OCI-M1 (cell line): ENCODE measurements around the gene FAM237A.

ENCODE experiments used
- DNase-seq: peaks from one replicate; lab custom pipeline; 2025; lab: John Stamatoyannopoulos, UW

Gene FAM237A

DNA sequence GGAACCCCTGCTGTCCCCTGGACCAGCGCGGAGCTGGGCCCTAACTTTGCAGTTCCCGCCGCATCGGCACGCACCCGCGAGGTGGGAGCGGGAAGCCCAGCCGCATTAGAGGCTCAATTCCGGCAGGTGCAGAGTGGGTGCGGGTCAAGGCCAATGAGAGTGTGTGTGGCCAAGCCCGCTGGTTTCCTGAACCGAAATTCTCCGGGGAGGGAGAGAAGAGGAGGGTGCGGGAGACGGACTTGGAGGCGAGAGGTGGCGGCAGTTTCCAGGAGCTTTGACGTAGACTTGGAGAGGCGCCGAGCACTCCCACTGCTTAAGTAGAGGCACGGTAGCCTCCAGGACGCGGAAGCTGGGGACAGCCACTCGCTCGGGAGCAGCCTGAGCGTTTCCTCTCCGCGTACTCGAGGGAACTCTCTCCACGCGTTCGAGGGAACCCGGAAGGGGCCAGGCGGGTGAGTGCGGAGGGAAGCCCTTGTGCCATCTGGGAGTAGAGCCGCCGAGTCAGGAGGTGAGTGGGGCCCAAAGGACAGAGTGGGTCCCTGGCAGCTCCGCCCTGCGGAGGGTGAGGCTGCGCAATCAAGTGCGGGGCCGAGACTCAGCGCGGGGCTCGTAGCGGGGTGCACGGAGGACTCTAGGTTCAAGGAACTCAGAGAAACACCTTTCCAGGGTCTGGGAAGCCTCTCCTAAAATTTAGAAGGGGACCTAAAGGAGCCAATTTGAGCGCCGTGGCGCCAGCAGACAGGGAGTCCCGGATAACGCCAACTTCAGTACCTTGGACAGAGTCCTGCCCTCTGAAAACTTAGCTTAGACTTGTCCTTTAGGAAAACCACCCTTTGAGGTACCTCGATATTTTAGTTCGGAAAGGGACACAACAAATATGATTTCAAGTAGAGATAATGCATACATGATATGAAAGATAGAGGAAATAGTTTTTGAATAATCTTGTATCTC, at the start of gene FAM237A:
Gene FAM237A, plus strand, starts transcription at position 413 of the 951 bp plus-strand sequence. CDS start 1,750 bp downstream, outside the sequence.
- peak; percentile 52 for DNase-seq

DNA sequence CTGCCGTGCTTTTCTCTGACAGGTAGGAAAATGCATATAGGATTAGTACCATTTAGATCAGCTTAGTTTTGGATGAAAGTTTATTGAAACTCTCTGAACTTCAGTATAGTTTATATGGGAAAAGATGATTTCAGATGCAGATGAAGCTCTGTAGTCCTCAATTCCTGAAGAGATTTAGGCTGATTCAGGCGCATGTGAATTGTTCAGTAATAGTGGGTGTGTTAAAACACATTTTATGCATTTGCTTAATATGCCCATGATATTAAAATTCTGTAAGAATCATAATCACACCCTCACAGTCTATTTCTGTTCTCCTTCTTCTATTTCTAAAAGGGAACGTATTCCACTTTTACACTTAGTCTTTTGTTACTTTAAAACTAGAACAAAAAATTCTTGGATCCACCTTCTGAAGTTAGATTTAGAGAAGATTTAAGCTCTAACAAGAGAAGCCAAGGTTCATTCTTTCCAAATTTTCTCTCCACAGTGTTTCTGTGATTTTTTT, 44.5 kb upstream of the FAM237A start:
- no peak for DNase-seq

DNA sequence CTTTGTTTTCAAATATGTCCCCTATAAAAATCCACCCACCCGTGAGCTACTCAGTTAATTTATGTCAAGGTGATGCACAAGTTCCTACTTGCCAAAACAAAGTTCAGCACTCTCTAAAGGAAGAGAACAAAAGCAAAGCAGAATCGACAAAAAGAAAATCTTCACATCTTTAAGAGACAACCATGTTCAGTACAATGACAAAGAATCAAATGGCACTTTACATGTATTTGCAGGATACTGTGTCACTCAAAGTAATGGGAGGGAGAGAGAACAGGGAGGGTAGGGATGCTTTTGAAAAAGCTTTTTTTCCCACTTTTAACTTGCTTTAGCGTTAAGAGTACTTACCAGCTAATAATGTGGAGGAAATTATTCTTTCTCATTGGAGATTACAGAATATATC, 39.0 kb upstream of the FAM237A start:
- DNase-seq: no peak

DNA sequence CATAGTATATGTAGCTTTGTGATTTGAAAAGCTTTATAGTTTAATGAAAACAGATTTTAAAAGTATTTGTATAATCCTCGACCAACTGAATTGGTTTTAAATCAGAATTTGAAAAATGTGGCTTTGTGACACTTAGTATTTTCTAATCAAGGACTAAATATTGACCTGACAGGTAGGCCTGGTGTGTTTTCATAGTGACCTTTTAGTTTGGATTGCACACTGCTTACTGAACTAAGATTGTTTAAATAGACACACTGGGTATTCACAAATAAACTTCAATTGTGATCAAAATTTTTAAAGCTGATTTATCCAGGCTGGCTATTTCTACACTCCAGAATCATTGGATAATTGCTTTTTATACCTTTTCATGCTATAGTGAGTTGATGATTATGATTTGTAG, 31.8 kb upstream of the FAM237A start:
- no peak for DNase-seq

DNA sequence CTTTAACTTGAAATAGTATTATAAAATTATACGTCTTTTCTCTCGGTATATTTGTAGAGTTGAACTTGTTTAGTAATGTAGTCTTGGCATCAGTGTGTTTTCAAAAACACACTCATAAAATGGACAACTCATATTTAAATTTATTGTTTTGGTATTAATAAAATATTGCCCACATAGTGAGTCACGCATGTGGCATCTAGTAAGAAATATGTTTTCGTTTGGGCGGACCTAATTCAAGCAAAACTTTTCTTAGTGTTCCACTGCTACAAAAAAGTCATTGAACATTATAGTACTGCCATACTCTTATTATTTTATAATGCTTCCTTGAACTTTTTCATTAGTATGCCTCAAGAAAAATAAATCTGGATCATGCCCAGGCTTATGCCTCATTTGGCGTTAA, 31.1 kb upstream of the FAM237A start:
- no peak for DNase-seq

DNA sequence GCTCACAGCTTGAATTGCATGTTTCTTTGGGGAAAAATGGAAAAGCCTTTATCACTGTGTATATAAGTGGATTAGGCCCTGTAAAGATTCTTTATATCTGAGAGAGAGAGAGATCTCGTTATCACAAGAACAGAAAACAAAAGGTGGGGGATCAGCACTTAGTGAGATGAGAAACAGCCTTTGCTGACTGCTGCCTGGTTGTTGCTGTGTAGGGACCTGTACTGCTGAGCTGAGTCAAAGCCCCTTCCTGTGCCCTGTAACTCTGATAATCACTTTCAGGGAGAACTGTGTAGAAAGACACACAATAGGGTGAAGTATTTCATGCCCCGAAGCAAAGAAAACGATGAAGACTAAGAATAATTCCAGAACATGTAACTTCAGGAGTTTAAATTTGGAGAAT, 30.6 kb upstream of the FAM237A start:
- no peak for DNase-seq

DNA sequence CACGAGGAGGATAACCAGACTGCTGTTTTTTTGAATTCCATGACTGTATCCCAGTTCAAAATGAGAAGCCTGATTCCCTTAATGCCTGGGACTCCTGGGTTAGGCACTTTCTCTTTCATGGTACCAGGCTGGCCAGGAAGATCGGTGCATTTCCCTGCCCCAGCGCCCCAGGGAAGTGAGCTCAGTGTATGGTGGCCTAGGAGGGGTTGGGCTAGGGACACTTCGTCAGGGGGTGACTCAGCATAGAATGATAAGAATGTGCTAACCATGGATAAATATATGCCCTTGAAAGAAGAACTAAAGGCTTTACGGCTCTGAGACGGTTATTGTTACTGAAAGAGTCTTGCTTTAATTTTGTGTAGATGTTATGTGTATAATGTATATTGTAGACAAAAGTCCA, 27.5 kb upstream of the FAM237A start:
- DNase-seq: peak; percentile 93

DNA sequence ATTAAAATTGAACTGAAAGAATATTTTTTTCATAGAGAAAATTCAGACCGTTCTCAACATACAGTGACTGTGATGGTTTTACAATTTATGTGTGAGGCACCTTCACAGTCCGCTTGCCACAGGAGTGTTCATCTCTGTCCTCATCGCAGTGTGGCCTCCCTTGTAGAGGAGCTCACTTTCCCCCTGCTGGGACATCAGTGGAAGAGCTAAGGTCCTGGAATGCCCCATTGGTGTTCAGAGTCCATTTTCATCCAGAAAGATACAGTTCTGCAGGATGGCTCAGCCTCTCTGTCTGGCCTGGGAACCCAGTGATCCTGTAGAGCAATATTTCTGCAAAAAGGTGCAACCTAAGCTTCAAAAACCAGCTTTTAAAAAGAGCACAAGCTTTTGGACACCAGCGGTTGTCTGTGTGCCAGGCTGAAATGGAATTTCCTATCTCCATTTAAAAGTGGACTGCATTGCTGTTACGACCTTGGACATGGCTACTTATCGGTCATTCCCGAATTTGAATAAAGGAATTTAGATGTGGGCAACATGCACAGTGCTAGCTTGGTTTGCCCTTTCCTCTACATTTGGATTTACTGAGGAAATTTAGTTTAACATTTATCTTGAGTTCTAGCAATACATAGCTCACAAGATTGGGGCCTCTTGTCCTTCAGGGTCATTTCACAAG, 26.7 kb upstream of the FAM237A start:
- peak; percentile 30 for DNase-seq

DNA sequence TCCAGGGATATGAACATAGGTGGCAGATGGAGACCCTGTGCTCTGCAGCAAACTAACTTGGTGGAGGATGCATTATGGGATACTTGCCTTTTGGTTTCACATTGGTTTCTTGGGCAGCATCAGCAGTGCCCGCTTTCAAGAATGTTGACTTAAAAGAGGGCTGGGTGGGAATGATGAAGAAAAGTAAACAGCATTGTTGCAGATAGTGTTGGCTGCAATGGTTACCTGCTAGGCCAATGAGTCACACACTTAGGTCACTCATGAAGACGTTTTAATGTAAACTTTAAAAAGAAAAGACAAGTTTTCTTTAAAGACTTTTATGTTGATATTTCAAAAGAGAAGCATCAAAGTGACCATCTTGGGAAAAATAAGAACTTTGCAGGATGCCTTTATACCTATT, 26.1 kb upstream of the FAM237A start:
- DNase-seq: no peak

DNA sequence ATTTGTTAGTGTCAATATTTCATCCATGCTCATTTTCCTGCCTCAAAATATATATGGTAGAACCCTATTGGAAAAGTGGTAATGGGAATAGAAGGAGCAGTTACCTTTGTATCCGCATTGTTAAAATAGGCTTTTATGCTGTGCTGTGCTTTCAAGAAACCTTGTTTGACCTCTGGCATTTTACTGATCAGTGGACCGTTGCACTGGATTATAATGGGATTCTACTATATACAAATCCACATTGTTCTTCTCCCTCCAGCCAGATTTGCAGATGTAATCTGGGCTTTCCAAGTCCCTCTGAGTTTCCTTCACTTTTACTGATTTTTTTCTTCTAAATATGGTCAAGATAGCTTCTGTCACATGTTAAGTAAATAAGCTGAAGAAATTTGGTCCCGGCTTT, 23.3 kb upstream of the FAM237A start:
- no peak for DNase-seq

DNA sequence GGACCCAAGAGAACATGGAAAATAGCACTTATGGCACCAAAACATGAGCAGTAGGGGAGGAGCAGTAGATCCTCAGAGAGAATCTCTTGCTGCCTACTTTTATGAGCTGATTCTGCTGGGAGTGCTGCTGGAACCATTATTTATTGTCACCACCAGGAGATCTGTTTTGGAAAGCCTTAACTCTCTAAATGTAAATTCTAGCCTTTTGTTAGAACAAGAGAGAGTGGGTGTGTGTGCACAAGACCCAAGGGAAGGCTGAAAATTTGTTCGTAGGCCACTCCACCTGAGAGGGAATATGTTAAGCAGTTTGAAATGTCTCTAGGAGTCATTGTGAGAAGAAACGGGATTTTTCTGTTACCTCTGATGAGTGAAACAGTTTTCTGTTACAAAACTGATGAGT, 16.2 kb upstream of the FAM237A start:
- no peak for DNase-seq

DNA sequence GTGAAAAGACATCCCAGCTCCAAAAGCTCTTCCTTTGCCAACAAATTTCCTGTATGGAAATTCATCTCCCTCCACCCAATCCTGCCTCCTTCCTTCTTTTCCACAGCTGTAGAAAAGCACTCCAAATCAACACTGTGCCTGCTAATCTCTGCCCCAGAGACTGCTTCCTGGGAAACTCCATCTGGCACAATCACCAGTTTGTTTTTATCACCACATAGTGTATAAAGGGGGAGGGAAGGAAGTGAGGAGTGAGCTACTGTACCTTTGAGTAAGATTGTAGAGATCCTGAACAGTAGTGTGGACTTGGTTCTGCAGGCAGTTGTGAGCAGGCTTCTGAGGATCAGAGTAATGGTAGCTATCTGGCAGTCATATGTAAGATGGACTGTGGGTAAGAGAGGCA, 14.7 kb upstream of the FAM237A start:
- no peak for DNase-seq

DNA sequence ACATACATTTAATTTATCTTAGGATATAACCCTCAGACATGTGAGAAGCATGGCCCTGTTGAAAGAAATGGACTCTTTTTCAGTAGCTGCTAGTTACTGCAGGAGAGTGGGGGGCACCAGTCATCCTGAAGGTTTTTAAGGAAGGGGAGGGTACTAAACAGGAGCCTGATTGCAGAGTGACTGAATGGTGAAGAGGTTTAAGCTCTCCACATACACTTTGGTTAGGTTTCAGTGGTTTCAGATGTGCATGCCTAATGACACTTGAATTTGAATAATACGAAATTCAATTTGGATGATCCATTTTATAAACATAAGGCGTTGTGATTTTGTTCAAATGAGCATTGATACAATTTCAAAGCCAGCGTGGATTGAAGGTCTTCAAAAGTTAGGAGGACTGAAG, 10.9 kb upstream of the FAM237A start:
- no peak for DNase-seq

DNA sequence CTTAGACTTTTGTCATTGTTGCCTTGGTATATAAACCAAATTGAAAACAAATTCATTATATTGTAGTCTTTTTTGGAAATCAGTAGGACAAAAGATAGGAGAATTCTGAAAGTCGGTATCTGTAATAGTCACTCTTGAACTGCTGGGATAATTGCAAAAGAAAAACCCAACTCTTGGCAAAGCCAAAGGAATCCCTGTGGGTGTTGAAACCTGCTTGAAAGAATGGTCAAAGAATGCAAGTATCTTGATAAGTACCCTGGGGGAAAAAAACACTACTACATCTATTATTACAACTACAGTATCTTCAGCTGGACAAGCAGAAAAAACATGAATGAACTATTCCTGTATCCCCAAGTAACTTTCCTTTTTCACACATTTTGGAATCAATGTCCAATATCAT, 7.3 kb upstream of the FAM237A start:
- no peak for DNase-seq

DNA sequence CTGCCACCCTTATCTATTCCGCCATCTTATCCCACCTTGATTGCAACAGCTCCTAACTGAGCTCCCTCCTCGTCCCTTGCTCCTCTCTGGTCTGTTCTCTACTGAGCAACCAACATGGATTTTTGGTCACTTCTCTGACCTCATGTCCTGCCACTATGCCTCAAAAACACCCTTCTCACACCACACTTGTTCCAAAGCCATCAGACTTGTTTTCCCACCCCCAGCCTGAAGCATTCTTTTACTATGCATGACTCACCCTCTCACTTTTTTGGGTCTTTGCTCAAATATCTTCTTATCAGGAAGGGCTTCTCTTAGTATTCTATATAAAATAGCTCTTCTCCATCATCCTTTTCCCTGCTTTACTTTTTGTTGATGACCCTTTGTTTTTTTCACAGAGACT, 2.7 kb upstream of the FAM237A start:
- DNase-seq: no peak

DNA sequence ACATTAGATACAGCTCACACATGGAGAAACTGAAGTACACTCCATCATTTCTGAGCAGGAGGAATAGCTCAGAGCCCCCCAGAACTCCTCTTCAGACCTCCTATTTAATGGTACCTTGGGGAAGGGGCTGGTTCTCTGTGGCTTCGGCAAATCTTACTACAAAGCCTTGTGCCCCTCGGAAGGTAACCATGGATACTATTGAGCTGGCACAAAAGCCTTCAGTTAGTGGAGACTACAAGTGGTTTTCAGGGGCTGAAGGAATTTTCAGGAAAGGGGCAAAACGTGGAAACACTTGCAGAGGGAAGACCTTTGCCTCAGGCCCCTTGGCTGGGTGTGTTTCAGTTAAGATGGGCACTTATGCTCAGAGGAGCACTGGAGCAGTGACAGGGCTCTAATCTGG, 1.1 kb upstream of the FAM237A start:
- DNase-seq: no peak

DNA sequence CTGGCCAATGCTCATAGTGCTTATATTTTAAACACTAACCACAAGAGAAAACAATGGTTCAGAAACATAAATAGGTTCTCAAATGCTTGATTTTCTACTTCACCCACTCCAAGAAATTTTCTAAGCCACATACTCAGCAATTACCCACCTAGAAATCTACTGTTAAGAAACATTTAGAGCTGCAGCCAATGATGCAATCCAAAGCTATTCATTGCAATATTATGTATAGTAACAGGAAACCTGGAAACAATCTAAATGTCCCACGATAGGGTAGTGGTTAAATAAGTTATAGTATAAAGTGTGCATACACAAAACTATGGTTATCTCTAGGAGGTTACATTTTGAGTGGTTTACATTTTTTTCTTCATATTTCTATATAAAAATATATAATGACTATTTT, 5.7 kb downstream of the FAM237A start:
- DNase-seq: peak; percentile 86

DNA sequence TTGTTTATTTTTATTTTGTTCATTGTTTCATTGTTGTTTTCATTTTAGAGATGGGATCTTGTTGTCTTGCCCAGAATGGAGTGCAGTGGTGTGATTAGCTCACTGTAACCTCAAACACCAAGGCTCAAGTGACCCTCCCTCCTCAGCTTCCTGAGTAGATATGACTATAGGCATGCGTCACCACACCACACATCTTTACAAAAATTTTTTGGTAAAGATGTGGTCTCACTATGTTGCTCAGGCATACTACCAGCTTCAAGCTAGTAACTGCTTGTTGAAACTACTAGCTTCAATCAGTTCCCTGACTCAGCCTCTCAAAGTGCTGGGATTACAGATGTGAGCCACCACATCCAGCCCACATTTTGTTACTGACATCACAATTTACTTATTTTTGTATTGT, 14.8 kb downstream of the FAM237A start:
- DNase-seq: no peak

DNA sequence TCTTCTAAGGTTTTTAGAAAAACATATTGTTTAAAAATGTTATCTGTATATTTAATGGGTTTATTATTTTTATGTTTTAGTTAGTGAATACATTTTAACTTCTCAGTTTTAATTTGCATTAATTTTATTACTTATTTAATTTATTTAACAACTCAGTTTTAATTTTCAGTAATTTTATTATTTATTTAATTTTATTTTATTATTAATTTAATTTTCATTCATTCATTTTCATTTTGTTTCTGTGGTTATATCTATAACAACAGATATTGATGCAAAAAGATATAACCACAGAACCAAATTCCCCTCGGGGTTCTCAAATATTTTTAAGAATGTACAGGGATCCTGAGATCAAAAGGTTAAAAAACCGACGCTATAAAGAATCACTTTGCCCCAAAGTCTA, 23.0 kb downstream of the FAM237A start:
- DNase-seq: no peak

DNA sequence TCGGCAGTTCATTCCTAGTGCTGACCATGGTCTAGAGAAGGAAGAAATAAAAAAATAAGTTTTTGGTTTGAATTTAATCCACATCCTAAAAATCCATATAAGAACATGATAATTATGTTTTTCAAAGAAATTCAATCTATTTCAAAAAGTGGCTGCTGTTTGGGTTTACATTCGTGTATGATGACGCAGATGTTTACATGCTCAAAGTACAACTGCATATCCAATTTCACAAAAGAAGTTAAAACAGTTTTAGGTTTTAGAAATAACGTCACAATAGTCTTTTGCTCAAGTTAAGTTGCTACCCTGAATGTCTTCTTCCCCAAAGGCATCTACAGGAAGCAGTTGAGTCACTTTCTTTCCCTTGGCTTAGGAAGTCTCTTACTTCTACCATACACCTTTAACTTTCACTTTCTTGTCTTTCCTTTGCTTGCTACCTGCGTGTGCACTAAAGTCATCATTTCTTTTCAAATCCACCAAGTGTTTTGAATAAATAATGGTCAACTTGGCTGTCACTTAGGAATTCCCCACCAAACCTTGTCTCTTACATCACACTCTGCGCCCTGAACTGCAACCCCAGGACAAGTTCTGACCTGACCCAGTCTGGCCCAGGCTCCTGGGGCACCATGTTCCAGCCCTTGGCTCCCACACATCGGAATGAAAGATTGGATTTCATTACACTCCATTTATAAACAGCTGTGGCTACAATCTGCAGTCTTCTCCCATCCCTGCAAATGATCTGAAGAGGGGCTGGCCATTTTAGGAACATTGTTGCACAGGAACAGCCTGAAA, 28.4 kb downstream of the FAM237A start:
- DNase-seq: no peak

DNA sequence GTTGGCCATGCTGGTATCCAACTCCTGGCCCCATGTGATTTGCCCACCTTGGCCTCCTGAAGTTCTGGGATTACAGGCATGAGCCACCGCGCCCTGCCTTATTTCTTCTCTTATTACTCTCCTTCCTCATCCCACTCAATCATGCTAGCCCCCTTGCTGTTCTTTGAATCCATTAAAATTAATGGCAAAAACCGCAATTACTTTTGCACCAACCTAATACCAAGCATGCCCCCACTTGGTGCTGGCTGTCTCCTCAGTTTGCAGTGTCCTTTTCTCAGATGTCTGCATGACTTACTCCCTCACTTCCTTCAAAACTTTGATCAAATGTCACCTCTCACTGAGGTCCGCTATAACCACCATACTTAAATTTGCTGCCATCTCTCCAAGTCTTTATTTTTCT, 41.3 kb downstream of the FAM237A start:
- DNase-seq: no peak

DNA sequence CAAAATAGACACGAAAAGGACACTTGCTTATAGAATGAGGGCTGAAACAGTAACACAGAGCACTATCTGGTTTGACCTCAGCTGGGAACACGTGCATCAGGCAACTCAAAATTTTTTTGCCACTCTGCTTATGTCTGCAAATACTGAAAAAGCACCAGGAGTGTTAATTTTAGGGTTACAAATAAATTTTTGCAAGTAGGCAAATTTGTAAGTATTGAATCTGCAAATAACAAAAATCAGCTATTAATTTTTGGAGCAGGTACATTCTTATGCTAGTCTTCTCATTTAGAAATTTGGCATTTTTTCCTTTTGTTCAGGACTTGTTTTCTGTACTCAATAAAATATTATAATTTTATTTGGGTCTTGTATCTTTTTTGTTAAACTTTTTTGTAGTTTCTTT, 46.2 kb downstream of the FAM237A start:
- no peak for DNase-seq
